Right lobe of liver (tissue), 6 donors: Measurements from ENCODE around the gene GCLM. TPM values are rescaled to one million over a fixed set of nuclear protein-coding genes. Genes with fewer than 3 reads are reported as not detected.

Experiments
- ATAC-seq, 4 donors: fragments of 200-7000 bp; cut with Tn5 transposase; one replicate each; pipeline ENCODE4 v1.9.1; 2020; ENCODE audit warnings: mild to moderate bottlenecking in 4 of 4, moderate library complexity in 4 of 4
- DNase-seq, 3 donors: peaks; one replicate each; pipeline ENCODE4 v3.0.0-alpha.2; 2020
- H3K27ac ChIP-seq, 3 donors: fragments of 200-600 bp; one replicate each; pipeline ENCODE4 v1.8.0; 2022
- H3K27me3 ChIP-seq, 2 donors: fragments of 200-600 bp; one replicate each; pipeline ENCODE4 v1.8.0; 2022
- H3K36me3 ChIP-seq, 4 donors: fragments of 200-600 bp; sonication (generic) in 1 of 4; one replicate each; pipeline versions ENCODE4 v1.5.1 to v1.8.0; 2017 to 2022; ENCODE audit warnings: control low read depth in 1 of 4
- H3K4me1 ChIP-seq, 4 donors: fragments of 200-600 bp; sonication (generic) in 1 of 4; one replicate each; pipeline versions ENCODE4 v1.5.1 to v1.8.0; 2017 to 2022; ENCODE audit warnings: control low read depth in 1 of 4
- H3K4me3 ChIP-seq, 3 donors: fragments of 200-600 bp; one replicate each; pipeline ENCODE4 v1.8.0; 2022
- H3K9me3 ChIP-seq, 4 donors: fragments of 200-600 bp; sonication (generic) in 1 of 4; one replicate each; pipeline versions ENCODE4 v1.5.1 to v1.8.0; 2017 to 2022; ENCODE audit warnings: control low read depth in 1 of 4
- CTCF ChIP-seq, 4 donors: fragments of 200-600 bp in 3 of 4; fragments of 450-650 bp in 1 of 4; IDR thresholded peaks; one replicate each; pipeline versions ENCODE4 v1.5.1 to v1.8.0; 2016 to 2022; ENCODE audit warnings: antibody characterized with exemption in 4 of 4, mild to moderate bottlenecking in 2 of 4
- POLR2A ChIP-seq: fragments of 450-650 bp; IDR thresholded peaks from one replicate; pipeline ENCODE4 v1.6.1; 2017; ENCODE audit warnings: antibody characterized with exemption, mild to moderate bottlenecking
- WGBS: methylation state at CpG from one replicate; pipeline ENCODE4 v1.1.6; 2018; ENCODE audit warnings: low coverage, low lambda C conversion rate; ENCODE audit not compliant: insufficient coverage; ENCODE audit errors: missing lambda C conversion rate; 5-methylcytosine and 5-hydroxymethylcytosine counted together
- intact Hi-C, 2 donors: fragments of 100-400 bp; cut with DNase I; formaldehyde crosslinking; loops; one replicate each; pipeline versions ENCODE4 v1.11.2 to v1.14.1; 2022
- total RNA-seq, 6 experiments: library from RNA; depleted of rRNA in 2 of 6; stranded (reverse); fragments of >200 nt in 2 of 6; fragmentation: NEBNext Ultra II Directional in 3 of 6; extraction: Animal tissue kit (Norgen Biotek cat#: 25700) in 3 of 6; gene quantifications; one replicate each; pipeline versions ENCODE4 v1.1.0 to v1.2.4, GENCODE V29; 2016 to 2023
- donor health status: DM: no; HTN: yes; CAD: no.
- donor health status: DM: no; HTN: no; CAD: no.
- donor health status: DM: no; HTN: no; CAD: no.
- donor health status: DM: no; HTN: yes; CAD: no.
- donor health status: DM: no; HTN: yes; CAD: no.

GCLM gene
- total RNA-seq, 6 experiments from 2014 or later, result 19.9 to 49.8 (median 34.6) TPM

- WGBS, result 29% methylated on average over 3 of the region's 3 CpGs
- TF ChIP-seq POLR2A (no peak), CTCF (IDR thresholded peaks at IDR 0.05) (no peak)
- H3K9me3 ChIP-seq, result no peaks in the 10 kb centered on the region
- intact Hi-C loops, result no loop called here
- H3K4me1 ChIP-seq, result peaks cover 0 to 55% (median 17%) of the 10 kb centered on the region in 4 donors
- ATAC-seq (no peak), DNase-seq (no peak)
- no peaks in the 10 kb centered on the region for H3K36me3 ChIP-seq
- peak overlapping the region in 2 of 3 donors; percentile 91 to 98 for H3K27ac ChIP-seq
- peak overlapping the region in 2 of 3 donors; percentile 7 to 74 for H3K4me3 ChIP-seq
- H3K27me3 ChIP-seq, result no peaks in the 10 kb centered on the region
Observed at GRCh38 chr1:93906480-93906879, 2.8 kb downstream of the GCLM start.

GRCh38 chr1:93905734-93906133 lies 3.5 kb downstream of the GCLM start:
- Histone ChIP-seq H3K36me3 (peaks cover 0 to 7% (median 0%) of the 10 kb centered on the region in 4 donors), H3K4me1 (peaks cover 0 to 55% (median 17%) of the 10 kb centered on the region in 4 donors), H3K4me3 (peak overlapping the region in 1 of 3 donors; percentile 74), H3K27me3 (no peaks in the 10 kb centered on the region), H3K27ac (peak overlapping the region in 2 of 3 donors; percentile 91 to 98), H3K9me3 (no peaks in the 10 kb centered on the region)
- intact Hi-C loops, result no loop called here
- no peak for TF ChIP-seq CTCF (IDR thresholded peaks at IDR 0.05)
- TF ChIP-seq POLR2A, result peak; percentile 51
- DNase-seq (no peak), ATAC-seq (peak; percentile 18 to 55 (median 32))
- WGBS, result 37% methylated on average over 2 of the region's 2 CpGs

- Histone ChIP-seq H3K27me3 (no peaks in the 10 kb centered on the region), H3K4me3 (peak overlapping the region in 1 of 3 donors; percentile 74), H3K4me1 (peaks cover 0 to 48% (median 17%) of the 10 kb centered on the region in 4 donors), H3K36me3 (peaks cover 0 to 14% (median 0%) of the 10 kb centered on the region in 4 donors), H3K27ac (peak overlapping the region in 2 of 3 donors; percentile 91 to 98), H3K9me3 (no peaks in the 10 kb centered on the region)
- intact Hi-C loops, result no loop called here
- TF ChIP-seq CTCF (IDR thresholded peaks at IDR 0.05) (no peak), POLR2A (no peak)
- ATAC-seq (no peak), DNase-seq (no peak)
- WGBS, result 55% methylated on average over 1 of the region's 1 CpG
Observed at GRCh38 chr1:93905051-93905450, 4.2 kb downstream of the GCLM start.

GRCh38 chr1:93904228-93904627 lies 5.0 kb downstream of the GCLM start:
- peak overlapping the region; percentile 17 to 98 (median 91) for H3K27ac ChIP-seq

More at GRCh38 chr1:93904228-93904627, 5.0 kb downstream of the GCLM start:
- no peak overlapping the region for H3K4me3 ChIP-seq
- 0% methylated on average over 2 of the region's 2 CpGs for WGBS
- TF ChIP-seq POLR2A (no peak), CTCF (IDR thresholded peaks at IDR 0.05) (no peak)
- peaks cover 0 to 22% (median under 1%) of the 10 kb centered on the region in 4 donors for H3K36me3 ChIP-seq
- H3K9me3 ChIP-seq, result no peaks in the 10 kb centered on the region
- ATAC-seq (peak; percentile 1 to 25 (median 8)), DNase-seq (no peak)
- H3K27me3 ChIP-seq, result no peaks in the 10 kb centered on the region
- peaks cover 0 to 46% (median 17%) of the 10 kb centered on the region in 4 donors for H3K4me1 ChIP-seq
- intact Hi-C loops, result no loop called here
